Dermis blood vessel endothelial cell (primary cell): ENCODE results near the gene ZCWPW2. TPM values are rescaled to one million over a fixed set of nuclear protein-coding genes. Genes with fewer than 3 reads are reported as not detected.

ENCODE experiments used
- total RNA-seq: library from RNA; depleted of rRNA; stranded (reverse); fragments of >200 nt; gene quantifications from 2 replicates; pipeline ENCODE4 v1.2.3, GENCODE V29; 2014

The ZCWPW2 gene
- total RNA-seq, 1 donor from 2014 or later: not detected

Other genes starting within 250 kb of the ZCWPW2 start
- gene CMC1, start 107.1 kb upstream of the ZCWPW2 start, total RNA-seq: 3.4 and 3.5 TPM in 2 replicates
- gene AZI2, start 103 bp downstream of the ZCWPW2 start, total RNA-seq: 53.8 and 68.7 TPM in 2 replicates